GM23338 (cell line): ENCODE measurements around the gene P2RY6. TPM values are rescaled to one million over a fixed set of nuclear protein-coding genes. Genes with fewer than 3 reads are reported as not detected.

Source experiments
- ATAC-seq: fragments of 200-7000 bp; cut with Tn5 transposase; 3 replicates; pipeline ENCODE4 v1.9.1; 2020
- DNase-seq: peaks from one replicate; pipeline ENCODE4 v3.0.0-alpha.2; 2015; ENCODE audit warnings: low spot score
- H2AFZ ChIP-seq: fragments of 200-600 bp; sonication (generic); 2 replicates; pipeline ENCODE4 v1.8.0; 2016; ENCODE audit warnings: antibody characterized with exemption, mild to moderate bottlenecking, moderate library complexity
- H3F3A ChIP-seq: fragments of 200-600 bp; sonication (generic); replicated peaks from 2 replicates; pipeline ENCODE4 v1.8.0; 2017; ENCODE audit warnings: antibody characterized with exemption, mixed run types, low read depth
- H3K27ac ChIP-seq: fragments of 200-600 bp; sonication (generic); 2 replicates; pipeline ENCODE4 v1.6.1; 2016; ENCODE audit warnings: low read depth
- H3K27me3 ChIP-seq: fragments of 200-600 bp; sonication (generic); 2 replicates; pipeline ENCODE4 v1.8.0; 2016; ENCODE audit warnings: mild to moderate bottlenecking, mixed run types, moderate library complexity; ENCODE audit not compliant: insufficient read depth
- H3K36me3 ChIP-seq: fragments of 200-600 bp; sonication (generic); 2 replicates; pipeline ENCODE4 v1.8.0; 2016; ENCODE audit warnings: mild to moderate bottlenecking; ENCODE audit not compliant: insufficient read depth
- H3K4me1 ChIP-seq: fragments of 200-600 bp; sonication (generic); 2 replicates; pipeline ENCODE4 v1.8.0; 2016; ENCODE audit warnings: mild to moderate bottlenecking, moderate library complexity; ENCODE audit not compliant: insufficient read depth
- H3K4me2 ChIP-seq: fragments of 200-600 bp; sonication (generic); 2 replicates; pipeline ENCODE4 v1.7.1; 2017; ENCODE audit warnings: mixed run types
- H3K4me3 ChIP-seq: fragments of 200-600 bp; sonication (generic); 2 replicates; pipeline ENCODE4 v1.6.1; 2016; ENCODE audit warnings: mixed run types
- H3K79me2 ChIP-seq: fragments of 200-600 bp; sonication (generic); replicated peaks from 2 replicates; pipeline ENCODE4 v1.8.0; 2017; ENCODE audit warnings: mild to moderate bottlenecking; ENCODE audit not compliant: insufficient read depth
- H3K9me2 ChIP-seq: fragments of 200-600 bp; sonication (generic); 2 replicates; pipeline ENCODE4 v1.8.0; 2017; ENCODE audit not compliant: insufficient read depth
- H4K20me1 ChIP-seq: fragments of 200-600 bp; sonication (generic); replicated peaks from 2 replicates; pipeline ENCODE4 v1.8.0; 2017; ENCODE audit warnings: mild to moderate bottlenecking; ENCODE audit not compliant: insufficient read depth
- H3K27ac Mint-ChIP-seq: 2 replicates; pipeline ENCODE4 v1.8.0; 2020; ENCODE audit warnings: inconsistent platforms, mild to moderate bottlenecking, moderate library complexity, mixed read lengths
- H3K27me3 Mint-ChIP-seq: 3 replicates; pipeline ENCODE4 v1.8.0; 2022; ENCODE audit warnings: low read depth, mild to moderate bottlenecking, moderate library complexity, mixed read lengths, inconsistent platforms; ENCODE audit not compliant: insufficient read depth, poor library complexity
- H3K36me3 Mint-ChIP-seq: 3 replicates; pipeline ENCODE4 v1.8.0; 2021; ENCODE audit warnings: low read depth, mild to moderate bottlenecking, inconsistent platforms, moderate library complexity, mixed read lengths
- H3K4me1 Mint-ChIP-seq: 3 replicates; pipeline ENCODE4 v1.8.0; 2020; ENCODE audit warnings: mild to moderate bottlenecking, inconsistent platforms, mixed read lengths
- H3K4me3 Mint-ChIP-seq: 3 replicates; pipeline ENCODE4 v1.8.0; 2021; ENCODE audit warnings: moderate library complexity, mild to moderate bottlenecking, inconsistent platforms, mixed read lengths
- H3K9me3 Mint-ChIP-seq: 3 replicates; pipeline ENCODE4 v1.8.0; 2020; ENCODE audit warnings: moderate library complexity, mild to moderate bottlenecking, inconsistent platforms, mixed read lengths
- CTCF ChIP-seq, 2 experiments: fragments of 200-600 bp in 1 of 2; sonication (generic) in 1 of 2; conservative IDR thresholded peaks; 2 replicates each; pipeline versions ENCODE4 v1.5.1 to v1.6.1; 2016 to 2017; ENCODE audit warnings: antibody characterized with exemption in 2 of 2, low read depth in 2 of 2, mild to moderate bottlenecking in 2 of 2, moderate library complexity in 1 of 2
- ETS1 ChIP-seq: IDR thresholded peaks from 2 replicates; pipeline ENCODE4 v1.6.1; 2016; ENCODE audit warnings: antibody characterized with exemption
- EZH2phosphoT487 ChIP-seq: fragments of 200-600 bp; sonication (generic); IDR thresholded peaks from one replicate; pipeline ENCODE4 v1.8.1; 2018; ENCODE audit warnings: antibody characterized with exemption; ENCODE audit not compliant: unreplicated experiment
- NANOG ChIP-seq: IDR thresholded peaks from 2 replicates; pipeline ENCODE4 v1.6.1; 2016; ENCODE audit warnings: antibody characterized with exemption, borderline replicate concordance
- REST ChIP-seq: IDR thresholded peaks from one replicate; pipeline ENCODE4 v1.6.1; 2018; ENCODE audit warnings: antibody characterized with exemption; ENCODE audit not compliant: unreplicated experiment
- ZNF114 ChIP-seq: fragments of 250-450 bp; sonication (Bioruptor Pico); IDR thresholded peaks from 2 replicates; pipeline ENCODE4 v1.5.0; 2020; ENCODE audit warnings: mild to moderate bottlenecking, moderate library complexity
- ZNF462 ChIP-seq: fragments of 250-450 bp; sonication (Bioruptor Pico); IDR thresholded peaks from 2 replicates; pipeline ENCODE4 v1.5.0; 2020; ENCODE audit warnings: mild to moderate bottlenecking, moderate library complexity
- polyA plus RNA-seq: library from polyadenylated mRNA; unstranded; fragments of >200 nt; fragmentation: Nextera tagmentation; extraction: Ambion mirVana; gene quantifications from 2 replicates; pipeline ENCODE4 v1.2.1, GENCODE V29; 2016
- total RNA-seq: library from RNA; depleted of rRNA; stranded (reverse); fragments of >200 nt; shearing (Covaris generic); gene quantifications from 2 replicates; pipeline ENCODE4 v1.2.3, GENCODE V29; 2014

P2RY6 gene
- total and polyA plus RNA-seq, 2 experiments from 2014 or later = not detected

GRCh38 chr11:73346186-73346935 is 74.2 kb downstream of the P2RY6 start (continued):
- TF ChIP-seq CTCF (conservative IDR thresholded peaks at IDR 0.05; ENCODE audit: low read depth in 2 of 2) = no peak
- no peak for TF ChIP-seq ETS1
- no peak for TF ChIP-seq NANOG
- TF ChIP-seq REST = no peak
- no peak for TF ChIP-seq ZNF114

GRCh38 chr11:73347067-73347466 is 74.9 kb downstream of the P2RY6 start:
- H3K9me2 ChIP-seq = no peaks in the 10 kb centered on the region
- no peaks in the 10 kb centered on the region; the same call in 1 of the 2 replicates for H3F3A ChIP-seq
- H3K36me3 ChIP-seq = no peaks in the 10 kb centered on the region
- no peaks in the 10 kb centered on the region for H3K79me2 ChIP-seq
- ATAC-seq = no peak
- Mint-ChIP-seq H3K4me1 (peaks cover 15% of the 10 kb centered on the region; the same call in 2 of the 3 replicates), H3K27me3 (peaks cover 24% of the 10 kb centered on the region), H3K4me3 (no peak overlapping the region), H3K27ac (no peak overlapping the region), H3K36me3 (no peaks in the 10 kb centered on the region; the same call in 2 of the 3 replicates), H3K9me3 (no peaks in the 10 kb centered on the region)
- peaks cover 12% of the 10 kb centered on the region; the same call in 1 of the 2 replicates for H4K20me1 ChIP-seq
- peaks cover 13% of the 10 kb centered on the region for H3K27me3 ChIP-seq
- no peak overlapping the region for H2AFZ ChIP-seq
- TF ChIP-seq ZNF114 (no peak), EZH2phosphoT487 (no peak), REST (no peak), ZNF462 (CRISPR knock-in tag) (no peak)
- no peak overlapping the region for H3K4me2 ChIP-seq
- no peak overlapping the region for H3K27ac ChIP-seq
- peaks cover 6% of the 10 kb centered on the region; the same call in 1 of the 2 replicates for H3K4me1 ChIP-seq
- H3K4me3 ChIP-seq = no peak overlapping the region
- DNase-seq = no peak
